Neural cell (in vitro differentiated cells): Measurements from ENCODE around the gene PLVAP. TPM values are rescaled to one million over a fixed set of nuclear protein-coding genes. Genes with fewer than 3 reads are reported as not detected.

Experiments
- H2AFZ ChIP-seq: fragments of 200-600, 300-800 bp; sonication (generic), shearing (Covaris generic); 2 replicates; pipeline ENCODE4 v1.6.0; 2014; ENCODE audit warnings: low read depth, mild to moderate bottlenecking, antibody characterized with exemption, low read length, moderate library complexity
- H3F3A ChIP-seq: fragments of 200-600 bp; shearing (Covaris generic); 2 replicates; pipeline ENCODE4 v1.6.1; 2016; ENCODE audit warnings: mild to moderate bottlenecking, moderate library complexity, mixed read lengths, antibody characterized with exemption, low read length; ENCODE audit not compliant: insufficient read depth, poor library complexity, severe bottlenecking
- H3K27ac ChIP-seq: fragments of 200-600, 300-800 bp; sonication (generic), shearing (Covaris generic); 2 replicates; pipeline ENCODE4 v1.5.1; 2014; ENCODE audit warnings: mild to moderate bottlenecking, low read length, moderate library complexity
- H3K27me3 ChIP-seq: fragments of 300-800, 200-600 bp; sonication (generic), shearing (Covaris generic); 2 replicates; pipeline ENCODE4 v1.6.0; 2014; ENCODE audit warnings: mild to moderate bottlenecking, low read depth, low read length, moderate library complexity; ENCODE audit not compliant: insufficient read depth
- H3K36me3 ChIP-seq: fragments of 300-800, 200-600 bp; sonication (generic), shearing (Covaris generic); 2 replicates; pipeline ENCODE4 v1.5.1; 2014; ENCODE audit warnings: mild to moderate bottlenecking, antibody characterized with exemption, low read length, moderate library complexity; ENCODE audit not compliant: insufficient read depth
- H3K4me2 ChIP-seq: fragments of 300-800, 200-600 bp; sonication (generic), shearing (Covaris generic); 2 replicates; pipeline ENCODE4 v1.6.0; 2014; ENCODE audit warnings: mild to moderate bottlenecking, low read length
- H3K4me3 ChIP-seq: fragments of 300-800, 200-600 bp; sonication (generic), shearing (Covaris generic); 2 replicates; pipeline ENCODE4 v1.5.1; 2014; ENCODE audit warnings: mild to moderate bottlenecking, low read length, moderate library complexity
- H3K79me2 ChIP-seq: fragments of 200-600 bp; shearing (Covaris generic); replicated peaks from 2 replicates; pipeline ENCODE4 v1.6.0; 2014; ENCODE audit warnings: mild to moderate bottlenecking, low read length, moderate library complexity; ENCODE audit not compliant: insufficient read depth
- H3K9ac ChIP-seq: fragments of 300-800, 200-600 bp; sonication (generic), shearing (Covaris generic); 2 replicates; pipeline ENCODE4 v1.6.1; 2016; ENCODE audit warnings: mild to moderate bottlenecking, low read length, mixed read lengths
- H3K9me2 ChIP-seq: fragments of 200-600 bp; shearing (Covaris generic); 2 replicates; pipeline ENCODE4 v1.6.1; 2016; ENCODE audit warnings: mild to moderate bottlenecking, low read length, mixed read lengths; ENCODE audit not compliant: insufficient read depth
- H3K9me3 ChIP-seq: fragments of 200-600, 300-800 bp; sonication (generic), shearing (Covaris generic); 2 replicates; pipeline ENCODE4 v1.6.1; 2016; ENCODE audit warnings: mild to moderate bottlenecking, mixed run types, low read length, moderate library complexity, mixed read lengths
- H4K20me1 ChIP-seq: fragments of 200-600 bp; shearing (Covaris generic); 2 replicates; pipeline ENCODE4 v1.6.1; 2016; ENCODE audit warnings: mild to moderate bottlenecking, mixed run types; ENCODE audit not compliant: insufficient read depth
- EP300 ChIP-seq: fragments of 450-650 bp; conservative IDR thresholded peaks from 2 replicates; pipeline ENCODE4 v1.6.1; 2014; ENCODE audit warnings: antibody characterized with exemption, mild to moderate bottlenecking, moderate library complexity; ENCODE audit not compliant: poor library complexity, severe bottlenecking
- EZH2 ChIP-seq: fragments of 200-600, 300-800 bp; shearing (Covaris generic), sonication (generic); IDR thresholded peaks from 2 replicates; pipeline ENCODE4 v1.6.1; 2014; ENCODE audit warnings: antibody characterized with exemption, low read length, borderline replicate concordance, mild to moderate bottlenecking; ENCODE audit not compliant: insufficient read depth, poor library complexity, severe bottlenecking
- MXI1 ChIP-seq: fragments of 450-650 bp; conservative IDR thresholded peaks from 2 replicates; pipeline ENCODE4 v1.6.1; 2014; ENCODE audit warnings: antibody characterized with exemption, mild to moderate bottlenecking; ENCODE audit not compliant: poor library complexity, severe bottlenecking
- POLR2AphosphoS5 ChIP-seq: IDR thresholded peaks from 2 replicates; pipeline ENCODE4 v1.6.1; 2012
- RAD21 ChIP-seq: fragments of 450-650 bp; conservative IDR thresholded peaks from 2 replicates; pipeline ENCODE4 v1.6.1; 2014; ENCODE audit warnings: antibody characterized with exemption, mild to moderate bottlenecking, moderate library complexity
- SMC3 ChIP-seq: fragments of 450-650 bp; conservative IDR thresholded peaks from 2 replicates; pipeline ENCODE4 v1.6.1; 2014; ENCODE audit warnings: antibody characterized with exemption, mild to moderate bottlenecking, moderate library complexity; ENCODE audit not compliant: poor library complexity
- TAF1 ChIP-seq: IDR thresholded peaks from 2 replicates; pipeline ENCODE4 v1.6.1; 2012; ENCODE audit warnings: low read depth
- polyA plus RNA-seq: library from polyadenylated mRNA; depleted of rRNA; stranded (reverse); fragments of >200 nt; gene quantifications from 2 replicates; pipeline ENCODE4 v1.2.3, GENCODE V29; 2014
- TF ChIP-seq, protein P1 (sequence below): fragments of 450-650 bp; IDR thresholded peaks from 2 replicates; pipeline ENCODE4 v1.5.1; 2014; ENCODE audit warnings: antibody characterized with exemption, mild to moderate bottlenecking, moderate library complexity; ENCODE audit not compliant: poor library complexity, severe bottlenecking
- TF ChIP-seq, protein P2 (sequence below): IDR thresholded peaks from 2 replicates; pipeline ENCODE4 v1.6.1; 2012; ENCODE audit warnings: borderline replicate concordance

The PLVAP gene
- polyA plus RNA-seq, 1 donor from 2014 or later, result not detected

DNA sequence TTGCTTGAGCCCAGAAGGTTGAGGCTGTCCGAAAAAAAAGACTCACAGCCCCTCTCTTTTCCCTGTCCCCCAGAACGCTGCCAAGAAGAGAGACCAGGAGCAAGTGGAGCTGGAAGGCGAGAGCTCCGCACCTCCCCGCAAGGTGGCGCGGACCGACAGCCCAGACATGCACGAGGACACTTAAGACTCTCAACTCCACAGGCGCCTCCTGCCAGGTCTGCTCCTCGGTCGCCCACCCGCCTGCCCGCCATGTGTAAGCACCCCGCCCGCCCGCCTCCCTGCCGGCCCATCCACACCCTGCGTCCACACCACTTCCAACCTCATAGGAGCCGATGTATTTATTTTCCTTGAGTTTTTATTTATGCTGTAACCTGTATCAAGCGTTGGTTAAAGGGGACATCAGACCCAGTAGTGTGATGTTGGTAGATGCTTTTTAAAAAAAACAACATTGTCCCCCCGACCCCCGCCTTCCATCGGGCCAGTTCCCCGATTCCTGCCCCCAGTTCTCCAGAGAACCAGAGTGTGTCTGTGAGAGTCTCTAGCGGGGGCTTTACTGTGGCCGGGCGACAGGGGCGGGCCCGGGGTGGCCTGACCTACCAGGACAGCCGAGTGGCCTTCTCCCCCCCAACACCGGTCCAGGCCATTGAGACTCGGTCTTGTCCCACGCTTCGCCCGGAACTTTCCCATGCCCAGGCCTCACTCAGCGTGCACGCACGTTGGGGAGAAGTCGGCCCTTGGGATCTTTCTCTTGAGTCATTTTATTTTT, 57.5 kb downstream of the PLVAP start:
- no peaks in the 10 kb centered on the region for H3K9me2 ChIP-seq
- no peaks in the 10 kb centered on the region for H4K20me1 ChIP-seq
- H3K9ac ChIP-seq, result no peak overlapping the region
- no peak overlapping the region for H3K27ac ChIP-seq
- no peaks in the 10 kb centered on the region for H3K36me3 ChIP-seq
- no peaks in the 10 kb centered on the region for H3F3A ChIP-seq
- no peaks in the 10 kb centered on the region for H3K79me2 ChIP-seq
- H2AFZ ChIP-seq, result no peak overlapping the region
- H3K9me3 ChIP-seq, result no peaks in the 10 kb centered on the region
- H3K27me3 ChIP-seq, result no peaks in the 10 kb centered on the region
- no peak overlapping the region for H3K4me2 ChIP-seq
- TF ChIP-seq EP300 (no peak), EZH2 (no peak), RAD21 (no peak), MXI1 (no peak), POLR2AphosphoS5 (no peak), SMC3 (no peak), TAF1 (no peak)
- TF ChIP-seq, protein P1, sequence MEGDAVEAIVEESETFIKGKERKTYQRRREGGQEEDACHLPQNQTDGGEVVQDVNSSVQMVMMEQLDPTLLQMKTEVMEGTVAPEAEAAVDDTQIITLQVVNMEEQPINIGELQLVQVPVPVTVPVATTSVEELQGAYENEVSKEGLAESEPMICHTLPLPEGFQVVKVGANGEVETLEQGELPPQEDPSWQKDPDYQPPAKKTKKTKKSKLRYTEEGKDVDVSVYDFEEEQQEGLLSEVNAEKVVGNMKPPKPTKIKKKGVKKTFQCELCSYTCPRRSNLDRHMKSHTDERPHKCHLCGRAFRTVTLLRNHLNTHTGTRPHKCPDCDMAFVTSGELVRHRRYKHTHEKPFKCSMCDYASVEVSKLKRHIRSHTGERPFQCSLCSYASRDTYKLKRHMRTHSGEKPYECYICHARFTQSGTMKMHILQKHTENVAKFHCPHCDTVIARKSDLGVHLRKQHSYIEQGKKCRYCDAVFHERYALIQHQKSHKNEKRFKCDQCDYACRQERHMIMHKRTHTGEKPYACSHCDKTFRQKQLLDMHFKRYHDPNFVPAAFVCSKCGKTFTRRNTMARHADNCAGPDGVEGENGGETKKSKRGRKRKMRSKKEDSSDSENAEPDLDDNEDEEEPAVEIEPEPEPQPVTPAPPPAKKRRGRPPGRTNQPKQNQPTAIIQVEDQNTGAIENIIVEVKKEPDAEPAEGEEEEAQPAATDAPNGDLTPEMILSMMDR, result no peak
- TF ChIP-seq, protein P2, sequence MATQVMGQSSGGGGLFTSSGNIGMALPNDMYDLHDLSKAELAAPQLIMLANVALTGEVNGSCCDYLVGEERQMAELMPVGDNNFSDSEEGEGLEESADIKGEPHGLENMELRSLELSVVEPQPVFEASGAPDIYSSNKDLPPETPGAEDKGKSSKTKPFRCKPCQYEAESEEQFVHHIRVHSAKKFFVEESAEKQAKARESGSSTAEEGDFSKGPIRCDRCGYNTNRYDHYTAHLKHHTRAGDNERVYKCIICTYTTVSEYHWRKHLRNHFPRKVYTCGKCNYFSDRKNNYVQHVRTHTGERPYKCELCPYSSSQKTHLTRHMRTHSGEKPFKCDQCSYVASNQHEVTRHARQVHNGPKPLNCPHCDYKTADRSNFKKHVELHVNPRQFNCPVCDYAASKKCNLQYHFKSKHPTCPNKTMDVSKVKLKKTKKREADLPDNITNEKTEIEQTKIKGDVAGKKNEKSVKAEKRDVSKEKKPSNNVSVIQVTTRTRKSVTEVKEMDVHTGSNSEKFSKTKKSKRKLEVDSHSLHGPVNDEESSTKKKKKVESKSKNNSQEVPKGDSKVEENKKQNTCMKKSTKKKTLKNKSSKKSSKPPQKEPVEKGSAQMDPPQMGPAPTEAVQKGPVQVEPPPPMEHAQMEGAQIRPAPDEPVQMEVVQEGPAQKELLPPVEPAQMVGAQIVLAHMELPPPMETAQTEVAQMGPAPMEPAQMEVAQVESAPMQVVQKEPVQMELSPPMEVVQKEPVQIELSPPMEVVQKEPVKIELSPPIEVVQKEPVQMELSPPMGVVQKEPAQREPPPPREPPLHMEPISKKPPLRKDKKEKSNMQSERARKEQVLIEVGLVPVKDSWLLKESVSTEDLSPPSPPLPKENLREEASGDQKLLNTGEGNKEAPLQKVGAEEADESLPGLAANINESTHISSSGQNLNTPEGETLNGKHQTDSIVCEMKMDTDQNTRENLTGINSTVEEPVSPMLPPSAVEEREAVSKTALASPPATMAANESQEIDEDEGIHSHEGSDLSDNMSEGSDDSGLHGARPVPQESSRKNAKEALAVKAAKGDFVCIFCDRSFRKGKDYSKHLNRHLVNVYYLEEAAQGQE, result no peak
- no peak overlapping the region for H3K4me3 ChIP-seq

DNA sequence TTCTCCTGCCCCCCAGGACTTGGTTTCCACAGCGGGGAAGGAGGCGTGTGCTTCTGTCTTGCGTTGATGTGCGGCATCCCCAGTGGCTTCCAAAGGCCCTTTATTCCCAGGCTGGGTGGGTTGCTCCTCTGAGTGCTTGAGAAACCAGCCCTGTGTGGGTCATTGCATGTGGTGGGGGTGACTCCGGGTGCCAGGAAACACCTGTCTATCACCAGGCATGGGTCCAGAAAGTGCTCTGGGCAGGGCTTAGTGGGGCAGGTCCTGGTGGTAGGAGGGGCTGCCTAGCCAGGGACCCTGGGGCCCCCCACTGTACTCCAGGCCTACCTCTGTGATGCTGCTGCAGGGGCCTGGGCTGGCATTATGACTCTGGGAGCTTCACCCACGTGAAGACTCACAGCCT, 58.2 kb downstream of the PLVAP start:
- Histone ChIP-seq H3K9ac (no peak overlapping the region), H3K27me3 (no peaks in the 10 kb centered on the region), H3K4me2 (no peak overlapping the region), H2AFZ (no peak overlapping the region), H3K36me3 (no peaks in the 10 kb centered on the region), H3K4me3 (no peak overlapping the region), H3K79me2 (no peaks in the 10 kb centered on the region), H3K9me2 (no peaks in the 10 kb centered on the region), H4K20me1 (no peaks in the 10 kb centered on the region), H3F3A (no peaks in the 10 kb centered on the region), H3K9me3 (no peaks in the 10 kb centered on the region), H3K27ac (no peak overlapping the region)
- TF ChIP-seq SMC3 (no peak), MXI1 (no peak), POLR2AphosphoS5 (no peak), RAD21 (no peak), TAF1 (no peak), EP300 (no peak), EZH2 (no peak)
- TF ChIP-seq, protein P1, result no peak
- TF ChIP-seq, protein P2, result no peak
